Measurements from ENCODE around the gene COX11.

COX11 gene

DNA sequence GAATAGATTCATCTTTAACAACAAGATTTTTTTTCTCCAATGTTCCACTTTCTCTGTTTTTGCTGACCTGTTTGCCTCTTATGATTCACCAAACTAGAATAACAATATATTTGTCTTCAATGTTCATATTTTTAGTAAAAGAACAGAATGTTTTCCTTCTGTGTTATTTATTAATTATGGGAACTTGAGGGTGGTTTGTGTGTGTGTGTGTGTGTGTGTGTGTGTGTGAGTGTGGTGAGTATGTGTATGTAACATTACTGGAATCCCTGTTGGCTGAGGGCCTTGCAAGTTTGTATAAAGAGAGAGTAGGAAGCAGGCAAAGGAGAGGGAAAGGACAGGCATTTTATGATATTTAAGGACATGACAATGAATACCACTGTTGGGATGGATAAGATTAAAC lies 13.9 kb upstream of the COX11 start:
- TF ChIP-seq, protein P1, sequence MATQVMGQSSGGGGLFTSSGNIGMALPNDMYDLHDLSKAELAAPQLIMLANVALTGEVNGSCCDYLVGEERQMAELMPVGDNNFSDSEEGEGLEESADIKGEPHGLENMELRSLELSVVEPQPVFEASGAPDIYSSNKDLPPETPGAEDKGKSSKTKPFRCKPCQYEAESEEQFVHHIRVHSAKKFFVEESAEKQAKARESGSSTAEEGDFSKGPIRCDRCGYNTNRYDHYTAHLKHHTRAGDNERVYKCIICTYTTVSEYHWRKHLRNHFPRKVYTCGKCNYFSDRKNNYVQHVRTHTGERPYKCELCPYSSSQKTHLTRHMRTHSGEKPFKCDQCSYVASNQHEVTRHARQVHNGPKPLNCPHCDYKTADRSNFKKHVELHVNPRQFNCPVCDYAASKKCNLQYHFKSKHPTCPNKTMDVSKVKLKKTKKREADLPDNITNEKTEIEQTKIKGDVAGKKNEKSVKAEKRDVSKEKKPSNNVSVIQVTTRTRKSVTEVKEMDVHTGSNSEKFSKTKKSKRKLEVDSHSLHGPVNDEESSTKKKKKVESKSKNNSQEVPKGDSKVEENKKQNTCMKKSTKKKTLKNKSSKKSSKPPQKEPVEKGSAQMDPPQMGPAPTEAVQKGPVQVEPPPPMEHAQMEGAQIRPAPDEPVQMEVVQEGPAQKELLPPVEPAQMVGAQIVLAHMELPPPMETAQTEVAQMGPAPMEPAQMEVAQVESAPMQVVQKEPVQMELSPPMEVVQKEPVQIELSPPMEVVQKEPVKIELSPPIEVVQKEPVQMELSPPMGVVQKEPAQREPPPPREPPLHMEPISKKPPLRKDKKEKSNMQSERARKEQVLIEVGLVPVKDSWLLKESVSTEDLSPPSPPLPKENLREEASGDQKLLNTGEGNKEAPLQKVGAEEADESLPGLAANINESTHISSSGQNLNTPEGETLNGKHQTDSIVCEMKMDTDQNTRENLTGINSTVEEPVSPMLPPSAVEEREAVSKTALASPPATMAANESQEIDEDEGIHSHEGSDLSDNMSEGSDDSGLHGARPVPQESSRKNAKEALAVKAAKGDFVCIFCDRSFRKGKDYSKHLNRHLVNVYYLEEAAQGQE (IDR thresholded peaks at IDR 0.05; ENCODE audit: low read depth) = no peak
- TF ChIP-seq EGR1 (IDR thresholded peaks at IDR 0.05) (no peak), CEBPB (IDR thresholded peaks at IDR 0.05) (no peak), TAF1 (IDR thresholded peaks at IDR 0.05; ENCODE audit: low read depth) (no peak), TCF12 (IDR thresholded peaks at IDR 0.05; ENCODE audit: low read depth) (no peak), FOXM1 (IDR thresholded peaks at IDR 0.05; ENCODE audit: borderline replicate concordance, low read depth) (no peak), CREB1 (IDR thresholded peaks at IDR 0.05; ENCODE audit: low read depth) (no peak), RAD21 (IDR thresholded peaks at IDR 0.05; ENCODE audit: low read depth) (no peak)

DNA sequence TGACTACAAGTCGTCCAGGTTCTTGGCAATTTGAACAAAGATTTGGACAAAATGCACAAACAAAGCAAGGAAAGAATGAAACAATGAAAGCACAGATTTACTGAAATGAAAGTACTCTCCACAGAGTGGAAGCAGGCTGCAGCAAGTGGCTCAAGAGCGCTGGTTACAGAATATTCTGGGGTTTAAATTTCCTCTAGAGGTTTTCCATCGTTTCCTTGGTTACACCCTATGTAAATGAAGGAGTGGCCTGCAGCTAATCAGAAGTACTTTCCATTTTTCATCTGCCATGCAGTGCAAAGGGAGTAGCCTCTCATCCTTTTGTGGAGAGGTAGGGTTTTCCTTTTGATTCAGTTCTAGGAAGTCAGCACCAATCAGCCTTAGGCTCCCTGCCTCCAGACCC lies 11.9 kb upstream of the COX11 start:
- TF ChIP-seq TCF12 (IDR thresholded peaks at IDR 0.05; ENCODE audit: low read depth) (no peak), NFIC (IDR thresholded peaks at IDR 0.05) (no peak), ZBTB7A (IDR thresholded peaks at IDR 0.05; ENCODE audit: low read depth) (no peak), EP300 (IDR thresholded peaks at IDR 0.05; ENCODE audit: borderline replicate concordance) (no peak), RAD21 (IDR thresholded peaks at IDR 0.05; ENCODE audit: low read depth) (no peak), TAF1 (IDR thresholded peaks at IDR 0.05; ENCODE audit: low read depth) (no peak), FOXM1 (IDR thresholded peaks at IDR 0.05; ENCODE audit: borderline replicate concordance, low read depth) (no peak), YY1 (IDR thresholded peaks at IDR 0.05; ENCODE audit: low read depth) (no peak)
- TF ChIP-seq, protein P2, sequence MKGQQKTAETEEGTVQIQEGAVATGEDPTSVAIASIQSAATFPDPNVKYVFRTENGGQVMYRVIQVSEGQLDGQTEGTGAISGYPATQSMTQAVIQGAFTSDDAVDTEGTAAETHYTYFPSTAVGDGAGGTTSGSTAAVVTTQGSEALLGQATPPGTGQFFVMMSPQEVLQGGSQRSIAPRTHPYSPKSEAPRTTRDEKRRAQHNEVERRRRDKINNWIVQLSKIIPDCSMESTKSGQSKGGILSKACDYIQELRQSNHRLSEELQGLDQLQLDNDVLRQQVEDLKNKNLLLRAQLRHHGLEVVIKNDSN (IDR thresholded peaks at IDR 0.05) = no peak
- TF ChIP-seq, protein P1 (IDR thresholded peaks at IDR 0.05; ENCODE audit: low read depth) = no peak
- TF ChIP-seq, protein P3, sequence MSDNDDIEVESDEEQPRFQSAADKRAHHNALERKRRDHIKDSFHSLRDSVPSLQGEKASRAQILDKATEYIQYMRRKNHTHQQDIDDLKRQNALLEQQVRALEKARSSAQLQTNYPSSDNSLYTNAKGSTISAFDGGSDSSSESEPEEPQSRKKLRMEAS (IDR thresholded peaks at IDR 0.05) = no peak

DNA sequence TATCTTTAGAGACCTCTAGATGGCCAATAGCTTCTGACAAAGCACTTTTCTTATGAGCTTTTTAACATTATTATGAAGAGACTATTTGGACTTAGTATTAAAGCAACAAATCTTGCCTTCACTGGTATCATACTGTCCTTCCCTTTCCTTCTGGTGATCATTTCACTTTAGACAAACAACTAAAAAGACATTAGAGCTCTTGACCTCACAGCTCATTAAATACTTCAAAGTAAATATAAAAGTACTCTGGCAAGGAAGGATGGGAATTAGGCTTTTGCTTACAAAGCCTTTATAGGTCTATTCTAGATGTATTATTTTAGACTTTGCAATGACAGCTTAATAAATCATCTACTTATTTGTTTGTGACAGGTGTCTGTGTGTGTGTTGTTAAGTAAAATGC lies 11.2 kb upstream of the COX11 start:
- TF ChIP-seq TAF1 (IDR thresholded peaks at IDR 0.05; ENCODE audit: low read depth) (no peak), TCF12 (IDR thresholded peaks at IDR 0.05; ENCODE audit: low read depth) (no peak), EGR1 (IDR thresholded peaks at IDR 0.05) (no peak), FOXM1 (IDR thresholded peaks at IDR 0.05; ENCODE audit: borderline replicate concordance, low read depth) (no peak), CREB1 (IDR thresholded peaks at IDR 0.05; ENCODE audit: low read depth) (no peak), TEAD4 (IDR thresholded peaks at IDR 0.05) (no peak), RAD21 (IDR thresholded peaks at IDR 0.05; ENCODE audit: low read depth) (no peak), YY1 (IDR thresholded peaks at IDR 0.05; ENCODE audit: low read depth) (no peak), CEBPB (IDR thresholded peaks at IDR 0.05) (no peak), ZBTB7A (IDR thresholded peaks at IDR 0.05; ENCODE audit: low read depth) (no peak), NFIC (IDR thresholded peaks at IDR 0.05) (no peak), EP300 (IDR thresholded peaks at IDR 0.05; ENCODE audit: borderline replicate concordance) (no peak)
- TF ChIP-seq, protein P3 (IDR thresholded peaks at IDR 0.05) = no peak
- TF ChIP-seq, protein P2 (IDR thresholded peaks at IDR 0.05) = no peak
- TF ChIP-seq, protein P1 (IDR thresholded peaks at IDR 0.05; ENCODE audit: low read depth) = no peak

DNA sequence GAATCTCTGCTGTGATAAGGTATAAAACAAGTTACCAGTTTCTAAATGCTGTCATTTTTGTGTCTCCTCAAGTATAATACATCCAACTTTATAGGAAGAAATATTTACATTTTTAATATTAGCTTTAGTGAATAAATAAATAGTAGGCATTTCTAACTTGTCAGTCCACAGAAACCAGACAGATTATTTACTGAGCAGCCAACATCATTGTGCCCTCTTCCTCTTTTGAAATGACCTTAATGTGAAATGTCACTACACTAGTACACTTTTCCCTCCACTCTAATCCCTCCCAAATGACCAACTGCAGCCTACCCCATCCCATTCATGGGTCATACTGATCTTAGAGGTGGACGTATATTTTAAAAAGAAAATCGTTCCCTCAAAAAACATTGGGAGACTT lies 9.3 kb upstream of the COX11 start:
- TF ChIP-seq ZBTB7A (IDR thresholded peaks at IDR 0.05; ENCODE audit: low read depth) (no peak), CREB1 (IDR thresholded peaks at IDR 0.05; ENCODE audit: low read depth) (no peak), TCF12 (IDR thresholded peaks at IDR 0.05; ENCODE audit: low read depth) (no peak), YY1 (IDR thresholded peaks at IDR 0.05; ENCODE audit: low read depth) (no peak), TEAD4 (IDR thresholded peaks at IDR 0.05) (no peak), FOXM1 (IDR thresholded peaks at IDR 0.05; ENCODE audit: borderline replicate concordance, low read depth) (no peak), NFIC (IDR thresholded peaks at IDR 0.05) (no peak), CEBPB (IDR thresholded peaks at IDR 0.05) (no peak)
- TF ChIP-seq, protein P3 (IDR thresholded peaks at IDR 0.05) = no peak

Measured in Ishikawa (cell line).